Measurements from ENCODE around the gene JMJD1C.

DNA sequence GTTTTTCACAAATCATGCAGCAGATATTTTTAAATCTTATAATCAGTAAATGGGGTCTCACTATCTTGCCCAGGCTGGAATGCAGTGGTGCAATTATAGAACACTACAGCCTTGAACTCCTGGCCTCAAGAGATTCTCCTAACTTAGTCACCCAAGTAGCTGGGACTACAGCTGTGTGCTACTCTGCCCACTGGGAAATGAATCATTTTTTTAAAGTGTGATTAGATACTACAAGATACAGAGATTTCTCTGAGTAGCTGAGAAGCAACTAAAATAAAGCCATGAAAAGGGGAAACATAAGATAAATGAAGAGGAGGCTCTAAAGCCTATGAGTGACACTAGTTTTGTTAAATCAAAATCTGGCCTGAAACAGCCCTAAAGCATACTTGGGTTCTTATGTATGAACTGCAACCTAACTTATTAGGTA, 119.7 kb downstream of the JMJD1C start:
- TF ChIP-seq, protein P1, sequence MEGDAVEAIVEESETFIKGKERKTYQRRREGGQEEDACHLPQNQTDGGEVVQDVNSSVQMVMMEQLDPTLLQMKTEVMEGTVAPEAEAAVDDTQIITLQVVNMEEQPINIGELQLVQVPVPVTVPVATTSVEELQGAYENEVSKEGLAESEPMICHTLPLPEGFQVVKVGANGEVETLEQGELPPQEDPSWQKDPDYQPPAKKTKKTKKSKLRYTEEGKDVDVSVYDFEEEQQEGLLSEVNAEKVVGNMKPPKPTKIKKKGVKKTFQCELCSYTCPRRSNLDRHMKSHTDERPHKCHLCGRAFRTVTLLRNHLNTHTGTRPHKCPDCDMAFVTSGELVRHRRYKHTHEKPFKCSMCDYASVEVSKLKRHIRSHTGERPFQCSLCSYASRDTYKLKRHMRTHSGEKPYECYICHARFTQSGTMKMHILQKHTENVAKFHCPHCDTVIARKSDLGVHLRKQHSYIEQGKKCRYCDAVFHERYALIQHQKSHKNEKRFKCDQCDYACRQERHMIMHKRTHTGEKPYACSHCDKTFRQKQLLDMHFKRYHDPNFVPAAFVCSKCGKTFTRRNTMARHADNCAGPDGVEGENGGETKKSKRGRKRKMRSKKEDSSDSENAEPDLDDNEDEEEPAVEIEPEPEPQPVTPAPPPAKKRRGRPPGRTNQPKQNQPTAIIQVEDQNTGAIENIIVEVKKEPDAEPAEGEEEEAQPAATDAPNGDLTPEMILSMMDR (IDR thresholded peaks at IDR 0.05): no peak
- no peak for TF ChIP-seq POLR2A (IDR thresholded peaks at IDR 0.05)
